NCI-H524 treated with DMSO at 0.1 percent for 48 hours (cell line): ENCODE data around the gene CASTOR1.
A peak's percentile ranks its signal among the peaks of the same experiment; 100 is the strongest.

Experiments
- DNase-seq: peaks from one replicate; lab custom pipeline; 2025; lab: John Stamatoyannopoulos, UW

Gene CASTOR1

GRCh38 chr22:30297991-30298701 is 8.8 kb upstream of the CASTOR1 start:
- no peak for DNase-seq

DNA sequence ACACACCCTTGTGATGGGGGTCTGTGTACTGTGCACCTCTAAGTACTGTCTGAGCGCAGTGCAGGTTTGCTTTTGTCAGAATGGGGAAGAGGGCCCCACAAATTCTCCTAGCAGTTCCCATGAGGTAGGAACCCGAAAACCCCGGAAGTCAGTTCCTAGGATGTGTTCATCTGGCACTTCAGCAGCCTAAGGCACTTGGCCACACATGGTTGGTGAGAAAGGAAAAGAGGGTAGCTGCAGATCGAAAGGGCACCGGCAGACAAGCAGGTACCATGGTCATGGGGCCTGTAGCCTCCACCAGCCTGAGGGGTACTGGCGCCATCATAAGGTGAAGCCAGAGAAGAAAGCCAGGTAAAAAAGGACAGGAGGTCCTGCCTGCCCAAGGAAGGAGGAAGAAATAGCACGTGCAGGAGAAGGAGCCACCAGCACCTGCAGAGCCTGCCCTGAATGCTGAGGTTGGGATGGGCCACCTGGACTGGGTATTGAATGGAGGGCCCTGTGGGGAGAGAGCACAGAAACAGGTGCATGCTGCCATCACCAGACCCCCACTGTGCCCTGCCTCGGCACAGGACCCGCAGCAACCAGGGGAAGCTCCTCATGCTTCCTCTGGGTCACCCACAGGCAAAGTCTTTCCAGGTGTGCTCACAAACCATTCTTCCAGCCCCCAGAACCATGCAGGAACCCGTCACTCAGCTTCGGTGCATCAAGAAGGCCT is 8.1 kb upstream of the CASTOR1 start:
- no peak for DNase-seq

GRCh38 chr22:30296833-30297232 is 7.5 kb upstream of the CASTOR1 start:
- DNase-seq = no peak

GRCh38 chr22:30296324-30296723 is 7.0 kb upstream of the CASTOR1 start:
- no peak for DNase-seq

- DNase-seq = no peak
These were observed 6.3 kb upstream of the CASTOR1 start for GRCh38 chr22:30295576-30295975.

- no peak for DNase-seq
These were observed 5.5 kb upstream of the CASTOR1 start for GRCh38 chr22:30294830-30295229.

DNA sequence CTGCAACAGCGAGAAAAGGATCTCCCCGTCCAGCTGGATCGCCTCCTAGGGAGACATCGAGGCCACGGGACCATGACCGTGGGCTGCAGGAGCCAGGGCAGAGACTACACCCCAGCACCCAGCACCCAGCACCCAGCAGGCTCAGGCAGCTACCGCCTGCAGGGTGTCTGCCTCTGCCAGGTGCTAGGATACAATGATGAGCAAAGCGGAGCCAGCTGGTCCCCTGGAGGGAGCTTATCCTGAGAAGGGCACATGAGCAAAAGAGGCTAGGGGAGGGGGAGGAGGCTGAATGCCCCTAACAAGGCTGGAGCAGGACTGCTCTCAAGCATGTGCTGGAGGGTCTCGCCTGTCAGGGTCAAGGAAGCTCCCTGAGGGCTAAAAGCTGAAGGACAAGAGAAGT is 4.8 kb upstream of the CASTOR1 start:
- peak; percentile 19 for DNase-seq

- no peak for DNase-seq
These were observed 3.7 kb upstream of the CASTOR1 start for GRCh38 chr22:30293026-30293425.

DNA sequence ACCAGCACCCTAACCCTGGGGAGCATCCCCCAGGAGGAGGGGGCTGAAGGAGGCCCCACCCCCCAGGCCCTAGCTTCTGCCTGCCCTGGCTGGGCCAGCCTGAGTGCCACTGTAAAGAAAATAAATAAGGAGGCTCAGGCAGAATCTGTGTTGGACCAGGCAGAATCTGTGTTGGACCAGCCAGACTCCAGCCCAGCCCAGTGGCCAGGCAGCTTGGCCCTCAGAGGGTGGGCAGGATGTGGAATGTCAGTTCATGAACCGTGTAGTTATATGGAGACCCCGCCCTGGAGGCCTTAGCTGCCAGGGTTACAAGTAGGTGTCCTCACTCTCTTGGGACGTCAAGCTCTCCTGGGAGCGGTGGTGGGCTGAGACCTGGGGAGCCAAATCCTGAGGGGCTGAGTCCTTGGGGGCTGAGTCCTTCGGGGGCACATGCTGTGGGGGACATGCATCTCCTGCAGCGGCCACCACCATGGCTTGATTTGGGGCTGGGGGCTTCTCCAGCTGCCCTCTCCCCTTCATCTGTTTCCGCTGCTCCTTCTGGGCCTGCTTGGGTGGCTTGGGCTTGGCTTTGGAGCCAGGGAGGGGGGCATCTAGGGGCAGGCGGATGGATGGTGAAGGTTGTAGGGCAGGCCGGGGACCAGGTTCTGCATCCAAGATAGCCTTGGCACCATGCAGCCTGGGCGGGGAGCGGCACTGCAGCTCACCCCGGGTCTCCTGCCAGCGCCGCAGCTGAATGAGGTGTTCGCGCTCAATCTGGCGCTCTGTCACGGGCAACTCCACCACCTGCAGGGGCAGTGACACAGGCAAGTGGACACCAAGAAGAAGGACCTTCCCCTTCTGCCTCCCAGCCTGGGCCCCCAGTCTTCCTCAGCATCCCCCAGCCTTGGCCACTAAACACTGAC is 3.0 kb upstream of the CASTOR1 start:
- DNase-seq = no peak

- DNase-seq = no peak
These were observed 2.0 kb upstream of the CASTOR1 start for GRCh38 chr22:30291058-30291892.

DNA sequence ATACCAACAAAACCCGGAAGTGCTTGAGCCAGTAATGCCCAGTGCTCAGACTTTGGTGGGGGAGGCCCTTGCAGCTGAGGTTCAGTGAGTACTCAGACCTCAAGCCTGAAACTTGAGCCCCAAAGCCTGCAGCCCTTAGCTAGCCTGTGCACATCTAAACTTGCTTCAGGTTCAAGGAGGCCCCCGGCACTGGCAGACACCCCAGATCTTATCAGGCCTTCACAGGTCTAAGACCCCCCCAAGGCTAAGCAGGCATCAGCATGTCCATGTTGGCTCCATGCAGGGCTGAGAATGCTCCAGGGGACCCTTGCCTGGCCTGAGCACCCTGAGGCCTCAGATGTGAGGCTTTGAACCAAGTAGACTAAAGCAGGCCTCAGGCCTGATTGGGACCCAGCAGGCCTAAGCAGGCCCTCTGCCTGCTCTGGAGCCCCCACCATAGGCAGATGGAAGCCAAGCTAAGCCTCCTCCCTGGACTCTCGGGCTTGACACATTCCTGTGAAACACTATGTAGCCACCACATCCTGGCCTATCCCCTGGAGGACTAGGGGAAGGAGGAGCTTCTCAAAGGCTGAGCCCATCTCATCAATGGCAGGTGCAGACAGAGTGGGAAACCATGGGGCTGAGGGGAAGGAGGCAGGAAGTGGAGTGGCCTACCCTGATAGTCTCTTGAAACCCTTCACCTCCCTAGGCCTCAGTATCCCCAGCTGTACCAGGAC is 1.2 kb upstream of the CASTOR1 start:
- no peak for DNase-seq

- DNase-seq = no peak
These were observed 642 bp upstream of the CASTOR1 start for GRCh38 chr22:30289980-30290313.

GRCh38 chr22:30288419-30289140 is 725 bp downstream of the CASTOR1 start:
- DNase-seq = no peak

- DNase-seq = peak; percentile 8
These were observed 1.5 kb downstream of the CASTOR1 start for GRCh38 chr22:30287648-30288418.

DNA sequence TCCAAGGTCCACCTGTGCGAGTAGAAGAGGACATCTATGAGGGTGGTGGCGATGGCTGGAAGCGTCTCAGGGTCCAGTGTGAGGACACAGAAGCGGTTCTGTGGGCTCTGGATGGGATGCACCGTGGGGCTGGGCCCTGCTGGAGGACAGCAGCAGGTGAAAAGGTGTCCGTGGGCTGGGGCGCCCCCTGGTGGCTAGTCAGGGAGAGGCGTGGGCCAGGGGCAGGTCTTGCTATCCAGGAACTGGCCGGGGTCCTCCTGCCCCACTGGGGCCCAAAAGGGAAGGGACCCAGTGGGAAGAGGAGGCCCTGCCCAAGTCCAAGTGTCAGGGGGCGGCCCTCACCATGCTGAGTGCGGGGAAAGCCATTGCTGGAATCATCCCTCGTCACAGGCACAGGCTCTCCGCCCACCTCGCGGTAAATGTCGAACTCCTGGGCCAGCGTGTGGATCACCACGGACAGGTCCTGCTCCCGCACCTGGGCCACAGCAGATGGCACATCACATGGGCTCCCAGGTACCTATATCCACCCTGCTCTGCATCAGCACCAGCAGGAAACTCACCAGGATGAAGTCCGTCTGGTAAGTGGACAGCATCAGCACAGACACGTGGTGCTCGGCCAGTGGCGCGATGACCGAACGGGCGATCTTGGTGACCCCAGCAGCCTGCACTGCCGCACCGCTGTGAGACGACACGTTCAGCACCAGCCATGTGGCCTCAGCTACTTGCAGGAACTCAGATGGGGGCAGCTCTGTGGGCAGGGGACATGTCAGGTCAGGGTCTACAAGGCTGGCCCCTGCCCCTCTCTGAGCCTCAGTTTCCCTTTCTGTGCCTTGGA is 2.3 kb downstream of the CASTOR1 start:
- no peak for DNase-seq

GRCh38 chr22:30286331-30286730 is 3.0 kb downstream of the CASTOR1 start:
- no peak for DNase-seq

DNA sequence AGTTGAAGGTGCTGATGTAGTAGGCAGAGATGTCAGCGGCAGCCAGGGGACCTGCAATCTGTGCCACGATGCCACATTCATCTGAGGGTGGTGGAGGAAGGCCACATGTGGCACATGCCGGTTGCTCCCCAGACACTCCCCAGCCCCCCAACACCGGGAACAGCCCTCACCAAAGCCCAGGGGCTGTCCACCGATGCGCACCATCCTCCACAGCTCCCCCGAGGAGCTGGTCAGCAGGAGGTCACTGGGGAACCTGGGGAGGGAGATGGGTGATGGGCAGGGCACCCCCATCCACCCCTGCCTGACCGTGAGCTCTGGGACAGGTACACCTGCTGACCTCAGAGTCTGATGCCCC is 3.5 kb downstream of the CASTOR1 start:
- no peak for DNase-seq

- no peak for DNase-seq
These were observed 4.0 kb downstream of the CASTOR1 start for GRCh38 chr22:30285176-30285845.
